Heart right ventricle (tissue), 16 donors: ENCODE measurements around the gene PAPSS1. TPM values are rescaled to one million over a fixed set of nuclear protein-coding genes. Genes with fewer than 3 reads are reported as not detected.
"Not testable (repeated sequence)": the region's sequence is repeated elsewhere in the genome, so short reads cannot be mapped to it uniquely, and the experiment has no call there.

ENCODE experiments used
- ATAC-seq, 8 donors: fragments of 200-7000 bp; cut with Tn5 transposase; one replicate each; pipeline ENCODE4 v1.9.1; 2020; ENCODE audit warnings: mild to moderate bottlenecking in 8 of 8, moderate library complexity in 8 of 8, moderate number of reproducible peaks in 1 of 8
- DNase-seq, 2 donors: peaks; one replicate each; pipeline ENCODE4 v3.0.0-alpha.2; 2020
- H3K27ac ChIP-seq, 10 donors: fragments of 200-600 bp; sonication (generic) in 2 of 10; one replicate each; pipeline versions ENCODE4 v1.5.0 to v1.8.0; 2020 to 2022; ENCODE audit warnings: mild to moderate bottlenecking in 3 of 10
- H3K27me3 ChIP-seq, 7 donors: fragments of 200-600 bp; one replicate each; pipeline ENCODE4 v1.8.0; 2021 to 2022; ENCODE audit warnings: mild to moderate bottlenecking in 2 of 7
- H3K36me3 ChIP-seq, 9 donors: fragments of 200-600 bp; sonication (generic) in 1 of 9; one replicate each; pipeline versions ENCODE4 v1.5.0 to v1.8.0; 2020 to 2022; ENCODE audit warnings: mild to moderate bottlenecking in 2 of 9
- H3K4me1 ChIP-seq, 9 donors: fragments of 200-600 bp; sonication (generic) in 1 of 9; one replicate each; pipeline versions ENCODE4 v1.5.0 to v1.8.0; 2020 to 2022; ENCODE audit warnings: mild to moderate bottlenecking in 4 of 9
- H3K4me3 ChIP-seq, 10 donors: fragments of 200-600 bp; sonication (generic) in 2 of 10; one replicate each; pipeline versions ENCODE4 v1.5.0 to v1.8.0; 2020 to 2022; ENCODE audit warnings: mild to moderate bottlenecking in 7 of 10, moderate library complexity in 2 of 10
- H3K9me3 ChIP-seq, 11 donors: fragments of 200-600 bp in 10 of 11; sonication (generic) in 2 of 11; one replicate each; pipeline versions ENCODE4 v1.5.0 to v1.8.0; 2013 to 2022; ENCODE audit warnings: mild to moderate bottlenecking in 2 of 11, control low read depth in 1 of 11, moderate library complexity in 1 of 11
- CTCF ChIP-seq, 9 donors: fragments of 200-600 bp; sonication (generic) in 2 of 9; IDR thresholded peaks; one replicate each; pipeline versions ENCODE4 v1.5.0 to v1.8.0; 2021 to 2022; ENCODE audit warnings: antibody characterized with exemption in 9 of 9, mild to moderate bottlenecking in 5 of 9, moderate library complexity in 1 of 9
- WGBS, 2 donors: extraction: QIAGEN DNeasy Blood & Tissue Kit; methylation state at CpG; one replicate each; pipeline ENCODE4 v1.1.7; 2013; ENCODE audit warnings: inconsistent platforms in 1 of 2; 5-methylcytosine and 5-hydroxymethylcytosine counted together
- intact Hi-C, 10 donors: fragments of 100-400 bp; cut with DNase I; formaldehyde crosslinking; loops; one replicate each; pipeline versions ENCODE4 v1.11.1 to v1.14.2; 2022
- polyA plus RNA-seq, 2 donors: library from polyadenylated mRNA; stranded (reverse); fragments of 200-250 nt; gene quantifications; one replicate each; pipeline ENCODE4 v1.2.3, GENCODE V29; 2013
- total RNA-seq, 10 donors: library from RNA; stranded (reverse); fragmentation: NEBNext Ultra II Directional in 3 of 10; extraction: Animal tissue kit (Norgen Biotek cat#: 25700) in 3 of 10; gene quantifications; one replicate each; pipeline versions ENCODE4 v1.2.1 to v1.2.4, GENCODE V29; 2021 to 2023
- donor health status: Arrhythmogenic right ventricular cardiomyopathy.
- donor health status: ischemic (EF 13 %, LVEDD 7.1; RV severe dilation, severe dysfunction).
- donor health status: healthy with polysubstance abuse.
- donor health status: DM: no; HTN: yes; CAD: no.
- donor health status: DM: no; HTN: no; CAD: no.
- donor health status: ischemic (EF 25% LVEDD 6.9; RV normal size, moderate dysfunction).
- donor health status: ischemic (EF 25% LVEDD 5.7; RV mildly dilated, moderate dysfunction).
- donor health status: healthy.
- donor health status: DM: yes; HTN: yes; CAD: no.
- donor health status: Ischemic cardiomyopathy.
- donor health status: ischemic (EF 35%, LVEDD 5.7; RV mildly dilated, moderate dysfunction).
- donor health status: nonischemic (EF 11% LVEDD 7.7; RV severe dilation, severe dysfunction).
- donor health status: DM: yes; HTN: yes; CAD: no.
- donor health status: PGD.
- donor health status: ischemic (EF 29% LVEDD 5.4; RV normal size, mild dysfunction).
- donor health status: nonischemic (EF 23%, LVEDD 6.1; RV moderate dilation, normal function).

PAPSS1 gene
- total and polyA plus RNA-seq, 12 donors, result 6.9 to 18.9 (median 10.7) TPM

GRCh38 chr4:107701565-107701964 lies 18.5 kb downstream of the PAPSS1 start:
- no peak for ATAC-seq
- Histone ChIP-seq H3K27ac (no peak overlapping the region), H3K27me3 (no peaks in the 10 kb centered on the region), H3K9me3 (peaks cover 0 to 46% (median 30%) of the 10 kb centered on the region in 11 donors), H3K4me3 (no peak overlapping the region), H3K4me1 (peaks cover 0 to 9% (median 0%) of the 10 kb centered on the region in 9 donors), H3K36me3 (peaks cover 0 to 33% (median 9%) of the 10 kb centered on the region in 9 donors)
- TF ChIP-seq CTCF (IDR thresholded peaks at IDR 0.05), result no peak
- intact Hi-C loops, result no loop called here
- 71 to 73% methylated on average over 1 of the region's 1 CpG for WGBS, 2 donors
- DNase-seq, result no peak

GRCh38 chr4:107699466-107700206 lies 20.4 kb downstream of the PAPSS1 start:
- Histone ChIP-seq H3K4me3 (no peak overlapping the region), H3K9me3 (peaks cover 0 to 30% (median 11%) of the 10 kb centered on the region in 11 donors), H3K36me3 (peaks cover 0 to 34% (median 9%) of the 10 kb centered on the region in 9 donors), H3K27ac (no peak overlapping the region), H3K27me3 (no peaks in the 10 kb centered on the region), H3K4me1 (peaks cover 0 to 9% (median 0%) of the 10 kb centered on the region in 9 donors)
- intact Hi-C loops, result no loop called here
- WGBS, 2 donors, result 67 to 76% methylated on average over 2 of the region's 2 CpGs
- DNase-seq (no peak), ATAC-seq (no peak)
- no peak for TF ChIP-seq CTCF (IDR thresholded peaks at IDR 0.05)

- H3K4me1 ChIP-seq, result peaks cover 0 to 28% (median 0%) of the 10 kb centered on the region in 9 donors
- H3K27me3 ChIP-seq, H3K27ac ChIP-seq, intact Hi-C loops, H3K9me3 ChIP-seq, ATAC-seq, DNase-seq, H3K4me3 ChIP-seq: not testable (repeated sequence)
- peaks cover 0 to 47% (median 9%) of the 10 kb centered on the region in 9 donors for H3K36me3 ChIP-seq
- WGBS, 2 donors, result 99% methylated on average over 6 of the region's 6 CpGs
These were observed 23.8 kb downstream of the PAPSS1 start for GRCh38 chr4:107696187-107696586.

- no peak for TF ChIP-seq CTCF (IDR thresholded peaks at IDR 0.05)
- H3K36me3 ChIP-seq, result peaks cover 0 to 27% (median 0%) of the 10 kb centered on the region in 9 donors
- DNase-seq, result no peak
- H3K27ac ChIP-seq, result peak overlapping the region in 2 of 10 donors; percentile 35 to 64
- intact Hi-C loops, result no loop called here
- H3K9me3 ChIP-seq, result peaks cover 0 to 4% (median 0%) of the 10 kb centered on the region in 11 donors
- peaks cover 0 to 28% (median 0%) of the 10 kb centered on the region in 9 donors for H3K4me1 ChIP-seq
- WGBS, 2 donors, result 53 to 62% methylated on average over 2 of the region's 2 CpGs
- ATAC-seq, result peak in 3 of 8 donors; percentile 39 to 58 (median 42)
- H3K27me3 ChIP-seq, result no peaks in the 10 kb centered on the region
- no peak overlapping the region for H3K4me3 ChIP-seq
These were observed 26.9 kb downstream of the PAPSS1 start for GRCh38 chr4:107693132-107693531.

- ATAC-seq, result no peak
- Histone ChIP-seq H3K4me3 (no peak overlapping the region), H3K9me3 (peaks cover 0 to 4% (median 0%) of the 10 kb centered on the region in 11 donors), H3K36me3 (peaks cover 0 to 21% (median 0%) of the 10 kb centered on the region in 9 donors), H3K4me1 (peaks cover 0 to 28% (median 0%) of the 10 kb centered on the region in 9 donors), H3K27ac (no peak overlapping the region), H3K27me3 (no peaks in the 10 kb centered on the region)
- no peak for DNase-seq
- no peak for TF ChIP-seq CTCF (IDR thresholded peaks at IDR 0.05)
- intact Hi-C loops, result no loop called here
- 63 to 75% methylated on average over 3 of the region's 3 CpGs for WGBS, 2 donors
These were observed 27.8 kb downstream of the PAPSS1 start for GRCh38 chr4:107692202-107692601.
